AG04450 (cell line): Measurements from ENCODE around the gene ZBTB20. TPM values are rescaled to one million over a fixed set of nuclear protein-coding genes. Genes with fewer than 3 reads are reported as not detected.
A peak's percentile ranks its signal among the peaks of the same experiment; 100 is the strongest.

Experiments used
- CTCF ChIA-PET: fragments of 300-600, 350-600 bp; formaldehyde crosslinking; extraction: SDS; loops from one replicate; lab custom pipeline; 2022; ENCODE audit warnings: antibody characterized with exemption, inconsistent platforms; lab: Charles Lee
- POLR2A ChIA-PET: fragments of 350-600 bp; formaldehyde crosslinking; extraction: SDS; loops from one replicate; lab custom pipeline; 2021; ENCODE audit warnings: antibody characterized with exemption, inconsistent platforms; lab: Yijun Ruan, JAX
- DNase-seq: peaks from one replicate; pipeline ENCODE4 v3.0.0-alpha.2; 2011; ENCODE audit warnings: low read depth, low spot score
- H3K27ac ChIP-seq: one replicate; pipeline ENCODE4 v1.5.1; 2012; ENCODE audit warnings: low read depth, low read length, control low read depth
- H3K27me3 ChIP-seq: one replicate; pipeline ENCODE4 v1.6.0; 2012; ENCODE audit warnings: low read length; ENCODE audit not compliant: control insufficient read depth, insufficient read depth
- H3K4me3 ChIP-seq: 2 replicates; pipeline ENCODE4 v1.5.1; 2011; ENCODE audit warnings: mild to moderate bottlenecking, low read depth, low read length, control low read depth
- H3K9me3 ChIP-seq: 2 replicates; pipeline ENCODE4 v1.5.1; 2012; ENCODE audit warnings: low read length; ENCODE audit not compliant: control insufficient read depth, insufficient read depth
- CTCF ChIP-seq: IDR thresholded peaks from 2 replicates; pipeline ENCODE4 v1.5.1; 2011; ENCODE audit warnings: low read depth, low read length, control low read depth, inconsistent platforms
- polyA plus RNA-seq: library from polyadenylated mRNA; depleted of rRNA; stranded (reverse); fragments of >200 nt; gene quantifications from 2 replicates; pipeline ENCODE4 v1.2.3, GENCODE V29; 2011

Gene ZBTB20
- polyA plus RNA-seq, 1 experiment = 3.0 TPM

GRCh38 chr3:115134648-115135347 is 12.3 kb downstream of the ZBTB20 start:
- POLR2A ChIA-PET = no interaction called here

GRCh38 chr3:115127208-115127607 is 19.9 kb downstream of the ZBTB20 start:
- ChIA-PET CTCF (no interaction called here), POLR2A (no interaction called here)
- no peak for TF ChIP-seq CTCF
- no peak for DNase-seq
- H3K27ac ChIP-seq = no peak overlapping the region
- no peaks in the 10 kb centered on the region for H3K27me3 ChIP-seq
- no peaks in the 10 kb centered on the region for H3K9me3 ChIP-seq
- H3K4me3 ChIP-seq = no peak overlapping the region

More at GRCh38 chr3:115134648-115135347, 12.3 kb downstream of the ZBTB20 start:
- Histone ChIP-seq H3K9me3 (no peaks in the 10 kb centered on the region), H3K27ac (no peak overlapping the region), H3K4me3 (no peak overlapping the region), H3K27me3 (no peaks in the 10 kb centered on the region)
- CTCF ChIA-PET = interaction anchor here (1.3 to 1.9 kb wide), 2 partner anchors 11 to 43 kb away, joined by 3 to 7 read pairs; no protein-coding TSS in a partner anchor
- DNase-seq = no peak
- TF ChIP-seq CTCF = no peak

- TF ChIP-seq CTCF = no peak
- H3K27me3 ChIP-seq = no peaks in the 10 kb centered on the region
- ChIA-PET POLR2A (no interaction called here), CTCF (no interaction called here)
- no peak overlapping the region for H3K4me3 ChIP-seq
- H3K9me3 ChIP-seq = no peaks in the 10 kb centered on the region
- H3K27ac ChIP-seq = no peak overlapping the region
- DNase-seq = no peak
These were observed 26.5 kb downstream of the ZBTB20 start for GRCh38 chr3:115120597-115120996.

- POLR2A ChIA-PET = interaction anchor here (0.5 kb wide), 1 partner anchor 663 kb away, joined by 7 read pairs; no protein-coding TSS in a partner anchor
- CTCF ChIA-PET = interaction anchor here (1.0 kb wide), 1 partner anchor 702 kb away, joined by 3 read pairs; no protein-coding TSS in a partner anchor
- H3K4me3 ChIP-seq = no peak overlapping the region
- H3K27me3 ChIP-seq = no peaks in the 10 kb centered on the region
- peak; percentile 6 for DNase-seq
- TF ChIP-seq CTCF = no peak
- H3K27ac ChIP-seq = no peak overlapping the region
- H3K9me3 ChIP-seq = no peaks in the 10 kb centered on the region
These were observed 33.7 kb downstream of the ZBTB20 start for GRCh38 chr3:115113367-115113766.

GRCh38 chr3:115111632-115112031 is 35.5 kb downstream of the ZBTB20 start:
- no peak for DNase-seq
- no peaks in the 10 kb centered on the region for H3K27me3 ChIP-seq
- H3K4me3 ChIP-seq = no peak overlapping the region
- ChIA-PET CTCF (interaction anchor here (0.7 kb wide), 1 partner anchor 285 kb away, joined by 4 read pairs; no protein-coding TSS in a partner anchor), POLR2A (no interaction called here)
- no peak overlapping the region for H3K27ac ChIP-seq
- no peaks in the 10 kb centered on the region for H3K9me3 ChIP-seq
- TF ChIP-seq CTCF = no peak
